Sigmoid colon (tissue), 7 donors: Measurements from ENCODE around the gene SCAF4. TPM values are rescaled to one million over a fixed set of nuclear protein-coding genes. Genes with fewer than 3 reads are reported as not detected.
A peak's percentile ranks its signal among the peaks of the same experiment; 100 is the strongest.

ENCODE experiments used
- DNase-seq: peaks from one replicate; pipeline ENCODE4 v3.0.0-alpha.2; 2019
- H3K27ac ChIP-seq, 4 donors: fragments of 200-600 bp; sonication (generic); one replicate each; pipeline ENCODE4 v1.5.1; 2016 to 2019; ENCODE audit warnings: mild to moderate bottlenecking in 1 of 4
- H3K27me3 ChIP-seq, 3 donors: fragments of 200-600 bp; sonication (generic); one replicate each; pipeline ENCODE4 v1.5.1; 2019; ENCODE audit warnings: mild to moderate bottlenecking in 1 of 3
- H3K36me3 ChIP-seq, 4 donors: fragments of 200-600 bp; sonication (generic); one replicate each; pipeline ENCODE4 v1.5.1; 2016 to 2019
- H3K4me1 ChIP-seq, 4 donors: fragments of 200-600 bp; sonication (generic); one replicate each; pipeline ENCODE4 v1.5.1; 2017 to 2019
- H3K4me3 ChIP-seq, 4 donors: fragments of 200-600 bp; sonication (generic); one replicate each; pipeline ENCODE4 v1.5.1; 2017 to 2019; ENCODE audit warnings: mild to moderate bottlenecking in 2 of 4, moderate library complexity in 1 of 4
- H3K9me3 ChIP-seq, 4 donors: fragments of 200-600 bp in 3 of 4; sonication (generic) in 3 of 4; one replicate each; pipeline versions ENCODE4 v1.5.1 to v1.6.1; 2013 to 2019
- EP300 ChIP-seq, 4 donors: sonication (generic); formaldehyde crosslinking; IDR thresholded peaks; one replicate each; pipeline ENCODE4 v1.6.1; 2017; ENCODE audit warnings: antibody characterized with exemption in 4 of 4
- POLR2A ChIP-seq, 2 donors: fragments of 450-650 bp; IDR thresholded peaks; one replicate each; pipeline ENCODE4 v1.6.1; 2016; ENCODE audit warnings: antibody characterized with exemption in 2 of 2, mild to moderate bottlenecking in 2 of 2, moderate library complexity in 2 of 2
- POLR2AphosphoS5 ChIP-seq, 4 donors: sonication (generic); formaldehyde crosslinking; IDR thresholded peaks; one replicate each; pipeline ENCODE4 v1.6.1; 2017; ENCODE audit warnings: antibody characterized with exemption in 4 of 4
- WGBS, 2 donors: extraction: QIAGEN DNeasy Blood & Tissue Kit; methylation state at CpG; one replicate each; pipeline ENCODE4 v1.1.7; 2013; 5-methylcytosine and 5-hydroxymethylcytosine counted together
- intact Hi-C: fragments of 100-400 bp; cut with DNase I; formaldehyde crosslinking; loops from one replicate; pipeline ENCODE4 v1.15.1; 2023
- polyA plus RNA-seq, 3 donors: library from polyadenylated mRNA; stranded (reverse); fragments of 200-250 nt; gene quantifications; one replicate each; pipeline ENCODE4 v1.2.3, GENCODE V29; 2013
- total RNA-seq, 4 donors: library from RNA; depleted of rRNA; stranded (reverse); fragments of >200 nt; gene quantifications; one replicate each; pipeline ENCODE4 v1.1.0, GENCODE V29; 2016
- TF ChIP-seq, protein P1 (sequence below), 4 experiments: fragments of 450-650 bp in 3 of 4; fragments of 200-600 bp in 1 of 4; IDR thresholded peaks; one replicate each; pipeline ENCODE4 v1.5.1; 2016 to 2019; ENCODE audit warnings: antibody characterized with exemption in 4 of 4, mild to moderate bottlenecking in 3 of 4, moderate library complexity in 2 of 4
- donor health status: healthy with polysubstance abuse.
- donor health status: Bipolar disorder and iron deficiency.
- donor health status: healthy.

Gene SCAF4
- total and polyA plus RNA-seq, 7 donors, result 6.0 to 19.1 (median 11.4) TPM

GRCh38 chr21:31671931-31672330, 60.0 kb downstream of the SCAF4 start:
- DNase-seq, result no peak
- intact Hi-C loops, result no loop called here
- 96 to 97% methylated on average over 17 of the region's 17 CpGs for WGBS, 2 donors
- Histone ChIP-seq H3K4me3 (no peak overlapping the region), H3K27ac (no peak overlapping the region), H3K27me3 (no peaks in the 10 kb centered on the region), H3K9me3 (no peaks in the 10 kb centered on the region), H3K4me1 (peaks cover 0 to 18% (median 0%) of the 10 kb centered on the region in 4 donors), H3K36me3 (peaks cover 0 to 51% (median 28%) of the 10 kb centered on the region in 4 donors)
- TF ChIP-seq, protein P1, sequence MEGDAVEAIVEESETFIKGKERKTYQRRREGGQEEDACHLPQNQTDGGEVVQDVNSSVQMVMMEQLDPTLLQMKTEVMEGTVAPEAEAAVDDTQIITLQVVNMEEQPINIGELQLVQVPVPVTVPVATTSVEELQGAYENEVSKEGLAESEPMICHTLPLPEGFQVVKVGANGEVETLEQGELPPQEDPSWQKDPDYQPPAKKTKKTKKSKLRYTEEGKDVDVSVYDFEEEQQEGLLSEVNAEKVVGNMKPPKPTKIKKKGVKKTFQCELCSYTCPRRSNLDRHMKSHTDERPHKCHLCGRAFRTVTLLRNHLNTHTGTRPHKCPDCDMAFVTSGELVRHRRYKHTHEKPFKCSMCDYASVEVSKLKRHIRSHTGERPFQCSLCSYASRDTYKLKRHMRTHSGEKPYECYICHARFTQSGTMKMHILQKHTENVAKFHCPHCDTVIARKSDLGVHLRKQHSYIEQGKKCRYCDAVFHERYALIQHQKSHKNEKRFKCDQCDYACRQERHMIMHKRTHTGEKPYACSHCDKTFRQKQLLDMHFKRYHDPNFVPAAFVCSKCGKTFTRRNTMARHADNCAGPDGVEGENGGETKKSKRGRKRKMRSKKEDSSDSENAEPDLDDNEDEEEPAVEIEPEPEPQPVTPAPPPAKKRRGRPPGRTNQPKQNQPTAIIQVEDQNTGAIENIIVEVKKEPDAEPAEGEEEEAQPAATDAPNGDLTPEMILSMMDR (IDR thresholded peaks at IDR 0.05), result no peak
- TF ChIP-seq POLR2AphosphoS5 (IDR thresholded peaks at IDR 0.05), result no peak

GRCh38 chr21:31671146-31671716, 60.7 kb downstream of the SCAF4 start:
- H3K27me3 ChIP-seq, result no peaks in the 10 kb centered on the region
- H3K9me3 ChIP-seq, result no peaks in the 10 kb centered on the region
- no peak overlapping the region for H3K27ac ChIP-seq
- intact Hi-C loops, result no loop called here
- DNase-seq, result no peak
- WGBS, 2 donors, result 89 to 91% methylated on average over 12 of the region's 12 CpGs
- H3K36me3 ChIP-seq, result peaks cover 0 to 58% (median 28%) of the 10 kb centered on the region in 4 donors
- TF ChIP-seq EP300 (IDR thresholded peaks at IDR 0.05), result no peak
- TF ChIP-seq POLR2A (IDR thresholded peaks at IDR 0.05), result no peak
- no peak for TF ChIP-seq POLR2AphosphoS5 (IDR thresholded peaks at IDR 0.05)
- TF ChIP-seq, protein P1 (IDR thresholded peaks at IDR 0.05), result no peak
- peaks cover 0 to 18% (median 0%) of the 10 kb centered on the region in 4 donors for H3K4me1 ChIP-seq
- H3K4me3 ChIP-seq, result no peak overlapping the region

DNA sequence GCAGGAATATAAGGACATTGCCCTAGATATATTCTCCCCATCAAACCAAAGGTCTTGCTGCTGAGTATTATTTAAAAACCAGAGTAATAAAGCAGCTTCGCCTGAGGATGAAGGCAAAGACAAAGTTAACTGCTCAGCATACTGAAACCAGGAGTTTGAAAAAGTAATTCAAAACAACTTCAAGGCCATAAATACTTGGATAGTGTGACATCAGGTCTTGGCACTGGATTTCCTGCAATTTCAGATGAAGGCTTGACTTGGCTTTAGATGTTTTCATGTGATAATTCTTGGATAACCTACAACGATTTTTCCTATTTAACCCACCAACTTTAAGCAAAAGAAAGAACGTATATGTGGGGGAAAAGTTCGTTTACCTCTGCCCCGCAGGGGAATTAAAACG, 61.8 kb downstream of the SCAF4 start:
- TF ChIP-seq EP300 (IDR thresholded peaks at IDR 0.05) (no peak), POLR2A (IDR thresholded peaks at IDR 0.05) (no peak), POLR2AphosphoS5 (IDR thresholded peaks at IDR 0.05) (no peak)
- TF ChIP-seq, protein P1 (IDR thresholded peaks at IDR 0.05), result no peak
- Histone ChIP-seq H3K4me1 (peaks cover 0 to 24% (median 3%) of the 10 kb centered on the region in 4 donors), H3K27me3 (no peaks in the 10 kb centered on the region), H3K27ac (peak overlapping the region in 1 of 4 donors; percentile 34), H3K4me3 (no peak overlapping the region), H3K9me3 (no peaks in the 10 kb centered on the region), H3K36me3 (peaks cover 0 to 63% (median 28%) of the 10 kb centered on the region in 4 donors)
- WGBS, 2 donors, result 51 to 71% methylated on average over 6 of the region's 6 CpGs
- no peak for DNase-seq
- intact Hi-C loops, result no loop called here

DNA sequence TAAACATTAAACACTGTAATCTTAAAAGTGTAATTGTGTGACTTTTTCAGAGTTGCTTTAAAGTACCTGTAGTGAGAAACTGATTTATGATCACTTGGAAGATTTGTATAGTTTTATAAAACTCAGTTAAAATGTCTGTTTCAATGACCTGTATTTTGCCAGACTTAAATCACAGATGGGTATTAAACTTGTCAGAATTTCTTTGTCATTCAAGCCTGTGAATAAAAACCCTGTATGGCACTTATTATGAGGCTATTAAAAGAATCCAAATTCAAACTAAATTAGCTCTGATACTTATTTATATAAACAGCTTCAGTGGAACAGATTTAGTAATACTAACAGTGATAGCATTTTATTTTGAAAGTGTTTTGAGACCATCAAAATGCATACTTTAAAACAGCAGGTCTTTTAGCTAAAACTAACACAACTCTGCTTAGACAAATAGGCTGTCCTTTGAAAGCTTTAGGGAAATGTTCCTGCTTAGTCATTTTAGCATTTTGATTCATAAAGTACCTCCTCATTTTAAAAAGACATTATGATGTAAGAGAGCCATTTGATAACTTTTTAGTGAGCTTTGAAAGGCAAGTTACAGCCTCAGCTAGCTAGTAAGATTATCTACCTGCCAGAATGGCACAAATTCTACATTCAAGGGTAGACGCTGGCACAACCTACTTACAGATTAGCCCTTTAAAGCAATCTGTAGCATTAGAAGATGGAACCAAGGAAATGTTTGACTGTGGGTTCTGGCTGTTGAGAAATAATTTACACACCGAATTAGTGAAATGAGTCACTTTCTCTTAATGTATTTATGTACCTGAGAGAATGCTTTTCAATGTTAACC, 63.0 kb downstream of the SCAF4 start:
- WGBS, 2 donors, result 77 to 87% methylated on average over 2 of the region's 2 CpGs
- peaks cover 0 to 75% (median 28%) of the 10 kb centered on the region in 4 donors for H3K36me3 ChIP-seq
- H3K4me1 ChIP-seq, result peaks cover 0 to 29% (median 10%) of the 10 kb centered on the region in 4 donors
- no peak overlapping the region for H3K4me3 ChIP-seq
- no peaks in the 10 kb centered on the region for H3K9me3 ChIP-seq
- no peak for DNase-seq
- H3K27ac ChIP-seq, result no peak overlapping the region
- intact Hi-C loops, result no loop called here
- H3K27me3 ChIP-seq, result no peaks in the 10 kb centered on the region
- TF ChIP-seq EP300 (IDR thresholded peaks at IDR 0.05) (no peak), POLR2A (IDR thresholded peaks at IDR 0.05) (no peak), POLR2AphosphoS5 (IDR thresholded peaks at IDR 0.05) (no peak)
- TF ChIP-seq, protein P1 (IDR thresholded peaks at IDR 0.05), result no peak
